NCI-H128 (cell line): ENCODE results near the gene PPIL3.
A peak's percentile ranks its signal among the peaks of the same experiment; 100 is the strongest.
"Not testable (repeated sequence)": the region's sequence is repeated elsewhere in the genome, so short reads cannot be mapped to it uniquely, and the experiment has no call there.

Experiments
- DNase-seq: peaks from one replicate; lab custom pipeline; 2025; ENCODE audit not compliant: unreplicated experiment; lab: John Stamatoyannopoulos, UW

PPIL3 gene

GRCh38 chr2:200888704-200889625 lies at the start of gene PPIL3, which contains the start of gene NIF3L1:
Gene PPIL3 (minus strand): TSS chr2:200889077. CDS start chr2:200887615, 1,462 bp downstream.
Gene NIF3L1 (plus strand): TSS chr2:200889371. CDS start chr2:200891944, 2,573 bp downstream.
- DNase-seq, result peak; percentile 84

- no peak for DNase-seq
Observed at GRCh38 chr2:200930947-200931626, 42.2 kb upstream of the PPIL3 start.

GRCh38 chr2:200929334-200930249 lies 40.7 kb upstream of the PPIL3 start:
- no peak for DNase-seq

- DNase-seq, result no peak
Observed at GRCh38 chr2:200922439-200922838, 33.6 kb upstream of the PPIL3 start.

GRCh38 chr2:200913654-200914053 lies 24.8 kb upstream of the PPIL3 start:
- no peak for DNase-seq

- DNase-seq, result no peak
Observed at GRCh38 chr2:200909958-200910357, 21.1 kb upstream of the PPIL3 start.

GRCh38 chr2:200905618-200906296 lies 16.9 kb upstream of the PPIL3 start:
- DNase-seq, result peak; percentile 2

- DNase-seq, result peak; percentile 37
Observed at GRCh38 chr2:200901459-200902072, 12.7 kb upstream of the PPIL3 start.

GRCh38 chr2:200899482-200899881 lies 10.6 kb upstream of the PPIL3 start:
- DNase-seq, result no peak

GRCh38 chr2:200881715-200882249 lies 7.1 kb downstream of the PPIL3 start:
- not testable (repeated sequence) for DNase-seq

- DNase-seq, result no peak
Observed at GRCh38 chr2:200878289-200878880, 10.5 kb downstream of the PPIL3 start.

GRCh38 chr2:200877443-200877842 lies 11.4 kb downstream of the PPIL3 start:
- no peak for DNase-seq

GRCh38 chr2:200873560-200873959 lies 15.3 kb downstream of the PPIL3 start:
- no peak for DNase-seq

- DNase-seq, result no peak
Observed at GRCh38 chr2:200871151-200871550, 17.7 kb downstream of the PPIL3 start.

GRCh38 chr2:200869014-200869413 lies 19.9 kb downstream of the PPIL3 start:
- DNase-seq, result no peak

- DNase-seq, result peak; percentile 81
Observed at GRCh38 chr2:200864176-200865034, 24.5 kb downstream of the PPIL3 start, which contains the start of gene CLK1. Gene CLK1 (minus strand): TSS chr2:200864658. CDS start chr2:200861862, 2,796 bp downstream.

- no peak for DNase-seq
Observed at GRCh38 chr2:200863782-200864175, 25.1 kb downstream of the PPIL3 start.

GRCh38 chr2:200862532-200863000 lies 26.3 kb downstream of the PPIL3 start:
- no peak for DNase-seq
